ENCODE results near the gene TMCO4. TPM values are rescaled to one million over a fixed set of nuclear protein-coding genes. Genes with fewer than 3 reads are reported as not detected.
A peak's percentile ranks its signal among the peaks of the same experiment; 100 is the strongest.

The TMCO4 gene
- total RNA-seq, 1 experiment from 2014 or later: 4.3 TPM

DNA sequence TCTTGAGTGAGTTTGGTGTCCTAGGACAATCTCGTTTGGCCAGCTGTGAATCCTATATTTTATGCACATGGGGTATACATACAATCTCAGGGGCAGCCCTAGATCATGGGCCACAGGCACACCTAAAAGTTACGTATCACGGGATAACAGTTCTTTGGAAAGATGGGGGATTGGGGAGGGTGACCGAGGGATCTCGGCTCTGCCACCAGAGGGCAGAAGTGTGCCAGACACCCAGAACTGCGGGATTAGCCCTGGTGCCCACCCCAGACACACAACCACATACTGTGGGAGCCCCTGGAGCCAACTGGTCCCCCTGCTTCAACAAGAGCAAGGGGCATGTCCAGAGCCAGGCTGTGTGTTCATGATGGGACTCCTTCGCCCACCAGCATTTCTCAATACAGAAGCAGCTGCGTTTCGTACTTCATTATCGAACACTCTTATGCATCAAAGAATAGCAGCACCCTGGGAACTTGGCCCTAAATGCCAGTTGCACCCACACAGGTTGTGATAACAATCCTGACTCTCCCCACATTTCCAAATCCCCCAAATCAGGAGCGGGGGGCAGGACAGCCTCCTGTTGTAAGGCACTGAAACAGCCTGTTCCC, 37.4 kb downstream of the TMCO4 start:
- intact Hi-C loops (cut with micrococcal nuclease; ENCODE audit: unreplicated experiment): loop anchor here (1.0 to 5.0 kb wide), 4 partner anchors 35 to 390 kb away; partner anchors contain the start of genes OTUD3 and TMCO4
- Histone ChIP-seq H3K9me3 (ENCODE audit: low read depth, low read length, poor library complexity, severe bottlenecking) (no peaks in the 10 kb centered on the region), H3K4me1 (ENCODE audit: insufficient read depth, low read length, poor library complexity, severe bottlenecking) (peaks cover 38% of the 10 kb centered on the region), H3K4me3 (ENCODE audit: low read depth, low read length, poor library complexity, severe bottlenecking) (no peak overlapping the region), H3K27ac (ENCODE audit: low read depth, low read length, poor library complexity, severe bottlenecking) (no peak overlapping the region), H3K36me3 (ENCODE audit: insufficient read depth, low read length, poor library complexity, severe bottlenecking) (no peaks in the 10 kb centered on the region), H3K27me3 (replicated peaks; ENCODE audit: insufficient read depth, low read depth, low read length, poor library complexity) (no peaks in the 10 kb centered on the region)
- TF ChIP-seq, protein P1, sequence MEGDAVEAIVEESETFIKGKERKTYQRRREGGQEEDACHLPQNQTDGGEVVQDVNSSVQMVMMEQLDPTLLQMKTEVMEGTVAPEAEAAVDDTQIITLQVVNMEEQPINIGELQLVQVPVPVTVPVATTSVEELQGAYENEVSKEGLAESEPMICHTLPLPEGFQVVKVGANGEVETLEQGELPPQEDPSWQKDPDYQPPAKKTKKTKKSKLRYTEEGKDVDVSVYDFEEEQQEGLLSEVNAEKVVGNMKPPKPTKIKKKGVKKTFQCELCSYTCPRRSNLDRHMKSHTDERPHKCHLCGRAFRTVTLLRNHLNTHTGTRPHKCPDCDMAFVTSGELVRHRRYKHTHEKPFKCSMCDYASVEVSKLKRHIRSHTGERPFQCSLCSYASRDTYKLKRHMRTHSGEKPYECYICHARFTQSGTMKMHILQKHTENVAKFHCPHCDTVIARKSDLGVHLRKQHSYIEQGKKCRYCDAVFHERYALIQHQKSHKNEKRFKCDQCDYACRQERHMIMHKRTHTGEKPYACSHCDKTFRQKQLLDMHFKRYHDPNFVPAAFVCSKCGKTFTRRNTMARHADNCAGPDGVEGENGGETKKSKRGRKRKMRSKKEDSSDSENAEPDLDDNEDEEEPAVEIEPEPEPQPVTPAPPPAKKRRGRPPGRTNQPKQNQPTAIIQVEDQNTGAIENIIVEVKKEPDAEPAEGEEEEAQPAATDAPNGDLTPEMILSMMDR (conservative IDR thresholded peaks at IDR 0.05; ENCODE audit: low read depth, low read length): peak; percentile 93
- no peak for TF ChIP-seq EZH2 (IDR thresholded peaks at IDR 0.05; ENCODE audit: borderline replicate concordance, low read depth, low read length, poor library complexity, severe bottlenecking)
- DNase-seq (ENCODE audit: low spot score): peak; percentile 67
- ChIA-PET POLR2A (ENCODE audit: low non-redundant PET) (no interaction called here), CTCF (interaction anchor here (1.3 kb wide), 1 partner anchor 45 kb away, joined by 3 read pairs; no protein-coding TSS in a partner anchor)
- BruUV-seq (replicated peaks): no TSS peak

DNA sequence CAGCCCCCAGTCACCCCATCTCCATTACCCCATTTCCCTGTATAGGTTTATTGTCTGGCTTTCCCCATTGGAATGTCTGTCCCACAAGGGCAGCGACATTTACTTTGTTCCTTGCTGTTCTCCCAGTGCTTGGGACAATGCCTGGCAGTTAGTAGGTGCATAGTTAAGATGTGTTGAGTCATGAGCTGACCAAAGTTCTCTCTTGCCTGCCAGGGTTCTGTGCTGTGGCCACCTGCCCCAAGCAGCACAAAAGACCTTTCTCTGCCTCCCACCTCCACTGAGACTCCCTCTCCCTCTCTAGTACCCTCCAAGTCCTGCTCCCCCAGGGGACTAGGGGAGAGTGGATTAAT, 40.0 kb downstream of the TMCO4 start:
- Histone ChIP-seq H3K4me3 (ENCODE audit: low read depth, low read length, poor library complexity, severe bottlenecking) (no peak overlapping the region), H3K9me3 (ENCODE audit: low read depth, low read length, poor library complexity, severe bottlenecking) (no peaks in the 10 kb centered on the region), H3K4me1 (ENCODE audit: insufficient read depth, low read length, poor library complexity, severe bottlenecking) (peaks cover 17% of the 10 kb centered on the region), H3K36me3 (ENCODE audit: insufficient read depth, low read length, poor library complexity, severe bottlenecking) (no peaks in the 10 kb centered on the region), H3K27ac (ENCODE audit: low read depth, low read length, poor library complexity, severe bottlenecking) (no peak overlapping the region), H3K27me3 (replicated peaks; ENCODE audit: insufficient read depth, low read depth, low read length, poor library complexity) (no peaks in the 10 kb centered on the region)
- intact Hi-C loops (cut with micrococcal nuclease; ENCODE audit: unreplicated experiment): loop anchor here (5.0 kb wide), 2 partner anchors 38 to 393 kb away; partner anchors contain the start of gene TMCO4
- POLR2A ChIA-PET (ENCODE audit: low non-redundant PET): no interaction called here
- CTCF ChIA-PET: no interaction called here
- DNase-seq (ENCODE audit: low spot score): no peak
- TF ChIP-seq EZH2 (IDR thresholded peaks at IDR 0.05; ENCODE audit: borderline replicate concordance, low read depth, low read length, poor library complexity, severe bottlenecking): no peak
- TF ChIP-seq, protein P1 (conservative IDR thresholded peaks at IDR 0.05; ENCODE audit: low read depth, low read length): no peak
- BruUV-seq (replicated peaks): no TSS peak

DNA sequence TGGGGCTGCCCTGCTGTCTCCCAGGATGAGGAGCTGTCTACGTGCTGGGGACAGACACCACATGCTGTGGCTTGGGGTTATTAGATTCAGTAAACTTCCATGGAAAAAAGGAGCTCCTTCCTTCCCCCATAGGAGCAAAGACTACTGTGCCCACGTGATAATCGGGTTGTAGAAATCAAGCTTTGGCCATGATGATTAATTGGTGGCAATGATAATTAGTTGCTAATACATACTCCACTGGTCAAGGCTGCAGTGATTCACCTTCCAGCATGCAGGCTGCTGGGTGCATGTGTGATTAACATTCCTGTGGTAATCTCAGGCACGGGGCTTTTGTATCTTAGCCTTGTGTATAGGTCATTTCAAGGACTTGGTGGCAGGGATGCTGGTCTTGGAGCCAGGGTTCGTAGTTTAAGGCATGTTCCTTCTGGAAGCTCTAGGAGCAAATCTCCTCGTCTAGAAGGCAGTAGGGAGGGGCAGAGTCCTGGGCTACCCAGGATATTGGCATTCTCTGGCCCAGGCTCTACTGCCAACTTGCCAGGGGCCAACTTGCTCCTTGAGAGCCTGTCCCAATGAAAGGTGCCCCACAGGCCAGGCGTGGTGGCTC, 41.4 kb downstream of the TMCO4 start:
- ChIA-PET POLR2A (ENCODE audit: low non-redundant PET) (interaction anchor here (0.7 kb wide), 1 partner anchor 750 kb away, joined by 10 read pairs; no protein-coding TSS in a partner anchor), CTCF (no interaction called here)
- no peaks in the 10 kb centered on the region for H3K27me3 ChIP-seq (replicated peaks; ENCODE audit: insufficient read depth, low read depth, low read length, poor library complexity)
- TF ChIP-seq, protein P1 (conservative IDR thresholded peaks at IDR 0.05; ENCODE audit: low read depth, low read length): no peak
- TF ChIP-seq EZH2 (IDR thresholded peaks at IDR 0.05; ENCODE audit: borderline replicate concordance, low read depth, low read length, poor library complexity, severe bottlenecking): no peak
- DNase-seq (ENCODE audit: low spot score): no peak
- H3K36me3 ChIP-seq (ENCODE audit: insufficient read depth, low read length, poor library complexity, severe bottlenecking): no peaks in the 10 kb centered on the region
- intact Hi-C loops (cut with micrococcal nuclease; ENCODE audit: unreplicated experiment): no loop called here
- no TSS peak for BruUV-seq (replicated peaks)
- no peak overlapping the region for H3K4me3 ChIP-seq (ENCODE audit: low read depth, low read length, poor library complexity, severe bottlenecking)
- peaks cover 5% of the 10 kb centered on the region for H3K4me1 ChIP-seq (ENCODE audit: insufficient read depth, low read length, poor library complexity, severe bottlenecking)
- H3K9me3 ChIP-seq (ENCODE audit: low read depth, low read length, poor library complexity, severe bottlenecking): no peaks in the 10 kb centered on the region
- H3K27ac ChIP-seq (ENCODE audit: low read depth, low read length, poor library complexity, severe bottlenecking): no peak overlapping the region

Data from A673 (cell line).